IMR-90 (cell line): Measurements from ENCODE around the gene MARCO.

Source experiments
- CEBPB ChIP-seq: IDR thresholded peaks from 2 replicates; pipeline ENCODE4 v1.6.1; 2012; ENCODE audit warnings: low read depth, low read length, improper control_type of control experiment
- MAFK ChIP-seq: IDR thresholded peaks from 2 replicates; pipeline ENCODE4 v1.6.1; 2012; ENCODE audit warnings: low read depth, low read length, improper control_type of control experiment
- MAZ ChIP-seq: IDR thresholded peaks from 2 replicates; pipeline ENCODE4 v1.6.1; 2012; ENCODE audit warnings: low read depth, mild to moderate bottlenecking, low read length, improper control_type of control experiment, moderate library complexity, borderline replicate concordance
- MXI1 ChIP-seq: IDR thresholded peaks from 2 replicates; pipeline ENCODE4 v1.6.1; 2012; ENCODE audit warnings: low read depth, mild to moderate bottlenecking, low read length, moderate library complexity, borderline replicate concordance
- NFE2L2 ChIP-seq: fragments of 150-350 bp; IDR thresholded peaks from 2 replicates; pipeline ENCODE4 v1.6.1; 2016; ENCODE audit warnings: low read depth, mild to moderate bottlenecking, low read length
- POLR2A ChIP-seq: IDR thresholded peaks from 2 replicates; pipeline ENCODE4 v1.6.1; 2012; ENCODE audit warnings: mild to moderate bottlenecking, low read depth, low read length
- RCOR1 ChIP-seq: IDR thresholded peaks from 2 replicates; pipeline ENCODE4 v1.6.1; 2012; ENCODE audit warnings: mild to moderate bottlenecking, low read length, improper control_type of control experiment; ENCODE audit not compliant: insufficient replicate concordance
- TF ChIP-seq, protein P1 (sequence below): conservative IDR thresholded peaks from 2 replicates; pipeline ENCODE4 v1.5.1; 2012; ENCODE audit warnings: mild to moderate bottlenecking, low read depth, low read length, improper control_type of control experiment

DNA sequence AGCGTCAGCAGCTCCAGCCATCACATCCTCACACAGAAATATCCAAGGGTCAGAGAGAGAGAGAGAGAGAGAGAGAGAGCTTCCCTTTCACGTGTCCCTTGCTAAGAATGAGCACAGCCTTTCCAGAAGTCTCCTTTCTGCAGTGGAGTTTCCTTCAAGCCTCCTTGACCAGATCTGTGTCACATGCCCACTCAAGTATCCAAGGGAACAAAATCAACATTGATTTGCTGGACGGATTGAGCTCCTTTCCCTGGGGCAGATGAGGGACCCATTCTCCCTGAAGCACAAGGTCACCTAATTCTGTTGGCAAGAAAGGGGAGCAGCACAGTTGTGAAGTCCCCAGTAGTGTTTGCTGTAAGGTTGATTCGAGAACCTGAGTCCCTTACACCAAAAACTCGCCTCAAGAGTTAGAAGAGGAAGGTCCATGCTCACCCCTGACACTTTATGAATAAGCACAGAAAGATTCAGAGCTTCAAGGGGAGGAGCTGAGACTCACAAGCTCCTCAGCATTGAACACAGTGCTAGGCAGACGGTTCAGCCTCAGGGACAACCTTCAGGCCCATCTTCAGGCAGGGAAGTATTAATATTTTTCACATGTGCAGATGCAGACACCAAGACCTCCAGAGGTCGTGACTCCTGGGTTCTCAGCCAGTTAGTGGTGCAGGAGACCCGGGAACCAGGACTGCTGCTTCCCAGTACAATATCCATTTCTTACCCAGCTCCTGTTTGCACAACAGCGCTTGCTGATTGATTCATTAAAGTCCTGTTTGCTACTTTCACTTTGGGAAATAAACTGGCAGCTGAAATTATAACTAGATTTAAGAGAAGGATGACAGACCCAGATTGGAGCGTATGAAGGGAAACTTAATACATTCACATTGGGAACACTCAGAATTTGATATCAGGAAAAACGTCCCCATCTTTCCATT, 38.2 kb upstream of the MARCO start:
- TF ChIP-seq, protein P1, sequence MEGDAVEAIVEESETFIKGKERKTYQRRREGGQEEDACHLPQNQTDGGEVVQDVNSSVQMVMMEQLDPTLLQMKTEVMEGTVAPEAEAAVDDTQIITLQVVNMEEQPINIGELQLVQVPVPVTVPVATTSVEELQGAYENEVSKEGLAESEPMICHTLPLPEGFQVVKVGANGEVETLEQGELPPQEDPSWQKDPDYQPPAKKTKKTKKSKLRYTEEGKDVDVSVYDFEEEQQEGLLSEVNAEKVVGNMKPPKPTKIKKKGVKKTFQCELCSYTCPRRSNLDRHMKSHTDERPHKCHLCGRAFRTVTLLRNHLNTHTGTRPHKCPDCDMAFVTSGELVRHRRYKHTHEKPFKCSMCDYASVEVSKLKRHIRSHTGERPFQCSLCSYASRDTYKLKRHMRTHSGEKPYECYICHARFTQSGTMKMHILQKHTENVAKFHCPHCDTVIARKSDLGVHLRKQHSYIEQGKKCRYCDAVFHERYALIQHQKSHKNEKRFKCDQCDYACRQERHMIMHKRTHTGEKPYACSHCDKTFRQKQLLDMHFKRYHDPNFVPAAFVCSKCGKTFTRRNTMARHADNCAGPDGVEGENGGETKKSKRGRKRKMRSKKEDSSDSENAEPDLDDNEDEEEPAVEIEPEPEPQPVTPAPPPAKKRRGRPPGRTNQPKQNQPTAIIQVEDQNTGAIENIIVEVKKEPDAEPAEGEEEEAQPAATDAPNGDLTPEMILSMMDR: no peak
- TF ChIP-seq MAZ (no peak), RCOR1 (no peak), POLR2A (no peak), MAFK (no peak), NFE2L2 (no peak), CEBPB (no peak), MXI1 (no peak)
